NAMALWA (cell line): ENCODE data around the gene MPZL3.

ENCODE experiments used
- DNase-seq: peaks from one replicate; pipeline ENCODE4 v3.0.0-alpha.2; 2015; ENCODE audit warnings: low spot score

The MPZL3 gene

DNA sequence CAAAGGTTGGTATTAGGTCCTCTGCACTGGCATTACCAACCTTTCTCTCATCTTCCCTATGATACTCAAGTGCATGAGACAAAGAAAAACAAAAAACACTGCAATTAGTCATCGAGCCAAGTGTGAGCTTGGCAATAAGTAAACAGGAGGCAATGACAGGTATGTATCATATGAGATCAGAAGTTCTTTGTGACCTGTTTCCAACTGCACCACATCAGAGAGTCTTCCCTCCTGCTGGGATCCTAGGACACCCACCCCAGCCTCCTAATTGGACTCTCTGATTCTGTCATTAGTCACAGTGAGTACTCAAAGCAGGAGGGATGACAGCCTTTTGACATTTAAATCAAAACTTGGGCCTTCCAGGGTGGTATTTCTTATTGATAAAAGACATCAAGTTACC is 19.5 kb downstream of the MPZL3 start:
- no peak for DNase-seq

DNA sequence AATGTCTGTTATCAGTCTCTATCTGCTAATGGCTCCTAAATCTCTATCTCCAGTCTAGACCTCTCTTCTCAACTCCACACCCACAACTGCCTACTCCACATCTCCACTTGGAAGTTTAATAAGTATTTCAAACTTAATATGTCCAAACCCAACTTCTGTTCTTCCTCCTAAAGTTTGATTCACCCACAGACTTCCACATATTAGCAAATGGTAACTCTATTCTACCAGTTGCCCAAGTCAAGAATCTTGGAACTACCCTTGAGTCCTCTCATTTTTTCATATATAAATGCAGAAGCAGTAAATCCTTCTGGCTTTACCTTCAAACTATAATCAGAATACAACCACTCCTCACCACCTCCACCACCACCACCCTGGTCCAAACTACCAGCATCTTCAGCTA is 20.7 kb downstream of the MPZL3 start:
- DNase-seq, result no peak

- no peak for DNase-seq
These were observed 22.1 kb downstream of the MPZL3 start for GRCh38 chr11:118230088-118230487.

DNA sequence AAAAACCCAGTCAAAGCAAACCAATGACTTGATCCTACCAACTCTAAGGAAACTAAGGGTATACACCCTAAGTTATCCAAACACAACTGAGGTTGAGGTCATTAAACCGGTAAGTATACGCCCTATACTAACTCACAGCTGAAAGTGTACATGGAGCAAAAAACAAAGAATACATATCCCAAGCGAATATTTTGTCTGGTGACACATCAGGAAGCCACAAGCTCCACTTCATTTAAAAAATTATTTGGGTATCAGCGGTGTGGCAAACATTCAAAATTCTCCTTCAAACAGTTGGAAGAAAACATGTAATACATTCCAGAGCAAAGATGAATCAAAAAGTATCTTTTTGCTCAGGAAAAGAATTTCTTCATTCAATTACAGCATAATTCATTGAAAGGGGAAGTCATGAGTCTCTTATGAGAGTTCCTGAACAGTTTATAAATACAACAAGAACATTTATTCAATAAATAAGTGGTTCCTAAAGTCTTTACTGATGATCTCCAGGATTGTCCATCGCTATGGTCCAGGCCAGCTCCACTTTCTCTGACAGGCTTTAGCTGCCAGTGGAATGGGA is 22.8 kb downstream of the MPZL3 start:
- DNase-seq, result no peak

DNA sequence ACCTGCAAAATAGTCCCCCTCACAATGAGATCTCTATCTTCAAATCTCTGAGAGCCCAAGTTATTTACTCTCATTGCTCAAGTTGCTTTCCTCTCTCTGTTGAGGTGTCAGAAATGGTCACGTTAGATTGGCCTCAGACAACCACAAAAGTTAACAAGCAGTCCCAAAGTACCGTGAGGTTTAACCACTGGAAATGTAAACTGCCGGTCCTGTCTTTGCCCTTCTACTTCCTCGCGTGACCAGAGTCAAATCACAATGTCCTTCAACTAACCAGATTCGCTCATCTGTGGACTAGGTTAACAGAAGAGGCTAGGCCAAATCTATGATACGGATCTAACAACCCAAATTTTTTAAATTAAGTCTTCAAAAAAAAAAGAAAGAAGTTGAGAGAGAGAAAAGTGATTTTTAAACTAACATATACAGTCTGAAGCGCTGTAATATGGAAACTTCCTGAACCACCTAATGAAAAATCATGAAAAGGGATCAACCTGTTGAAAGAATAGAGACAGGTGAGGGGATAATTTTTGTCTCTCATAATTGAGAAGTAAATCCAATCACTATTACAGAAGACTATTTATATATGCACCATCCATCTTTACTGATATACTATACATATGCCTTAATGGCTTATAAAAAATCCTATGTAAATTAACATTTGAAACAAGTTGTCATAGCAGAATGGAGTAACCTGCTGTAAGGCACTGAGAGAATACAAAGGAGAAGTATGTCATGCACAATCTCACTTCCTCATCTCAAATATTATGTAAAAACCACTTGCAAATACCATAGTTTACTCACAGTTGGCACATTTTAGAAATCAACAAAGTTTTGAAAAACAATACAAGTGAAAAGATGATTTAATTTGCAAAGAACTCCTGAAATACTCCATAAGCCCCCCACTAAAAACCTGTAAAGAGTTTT is 24.0 kb downstream of the MPZL3 start:
- peak; percentile 56 for DNase-seq

DNA sequence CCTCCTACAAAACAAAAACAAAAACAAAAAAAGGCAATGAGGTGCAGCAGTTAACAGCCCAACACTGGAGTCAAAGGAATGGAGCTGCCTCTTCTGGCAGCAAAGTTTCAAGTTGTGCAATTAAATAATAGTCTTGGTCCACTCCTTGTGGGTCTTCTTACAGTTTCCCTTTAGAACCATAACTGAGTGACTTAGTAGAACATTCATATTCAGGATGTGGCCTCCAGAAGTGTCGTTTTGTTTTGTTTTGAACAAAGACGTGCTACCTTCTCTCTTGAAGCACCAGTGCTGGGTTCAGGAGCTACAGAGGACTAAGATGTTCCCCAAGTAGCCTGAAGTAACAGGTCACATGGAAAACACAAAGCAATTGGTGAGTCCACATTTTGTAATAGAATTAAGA is 25.4 kb downstream of the MPZL3 start:
- no peak for DNase-seq

GRCh38 chr11:118226296-118226695 is 25.9 kb downstream of the MPZL3 start:
- no peak for DNase-seq

DNA sequence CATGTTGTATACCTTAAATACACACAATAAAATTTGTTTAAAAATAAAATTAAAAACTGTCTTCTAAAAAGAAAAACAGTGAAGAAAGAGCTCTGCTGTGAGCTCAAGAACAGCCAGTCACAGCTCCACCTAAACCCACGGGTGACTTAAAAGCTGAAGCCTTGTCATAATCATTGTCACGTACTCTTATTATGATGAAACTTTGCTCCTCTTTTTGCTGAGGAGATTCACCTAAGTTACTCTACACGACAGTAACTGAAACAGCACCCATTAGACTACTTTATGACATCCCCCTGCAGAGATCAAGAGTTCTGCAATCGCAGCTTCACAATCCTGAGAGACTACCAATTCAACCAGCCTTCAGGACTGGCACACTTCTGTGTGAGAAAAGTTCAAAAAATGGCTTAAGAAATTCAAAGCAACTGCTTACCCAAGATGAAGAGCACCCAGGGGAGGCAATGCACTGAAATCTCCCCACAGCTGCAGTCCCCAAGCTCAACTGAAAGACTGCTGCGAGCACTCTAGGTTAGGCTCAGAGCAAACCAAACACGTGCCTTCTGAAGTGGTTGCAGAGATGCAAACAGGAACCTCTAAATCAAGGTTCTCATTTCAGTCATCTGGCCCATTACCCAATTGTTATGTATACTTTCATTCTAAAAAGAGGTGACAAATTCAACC is 27.5 kb downstream of the MPZL3 start, which contains the start of gene JAML:
Gene JAML (minus strand): TSS at position 501 of the 678 bp plus-strand sequence. CDS start 10,145 bp downstream, outside the sequence.
- peak; percentile 77 for DNase-seq

GRCh38 chr11:118223992-118224391 is 28.2 kb downstream of the MPZL3 start:
- DNase-seq, result no peak

- DNase-seq, result no peak
These were observed 28.6 kb downstream of the MPZL3 start for GRCh38 chr11:118223570-118223969.

GRCh38 chr11:118222437-118222836 is 29.7 kb downstream of the MPZL3 start:
- no peak for DNase-seq

DNA sequence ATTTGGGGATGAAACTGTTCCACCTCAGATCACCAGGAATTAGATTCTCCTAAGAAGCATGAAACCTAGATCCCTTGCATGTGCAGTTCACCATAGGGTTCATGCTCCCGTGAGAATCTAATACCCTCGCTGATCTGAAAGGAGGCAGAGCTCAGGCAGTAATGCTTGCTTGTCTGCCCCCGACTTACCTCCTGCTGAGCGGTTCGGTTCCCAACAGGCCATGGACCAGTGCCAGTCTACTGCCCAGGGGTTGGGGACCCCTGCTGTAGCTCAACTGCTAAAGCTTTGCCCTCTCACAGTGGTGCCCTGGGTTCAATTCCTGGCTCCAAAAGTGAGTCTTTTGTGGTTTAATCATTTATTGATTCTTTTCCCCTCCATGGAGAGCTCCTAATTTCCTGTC is 30.7 kb downstream of the MPZL3 start:
- no peak for DNase-seq

DNA sequence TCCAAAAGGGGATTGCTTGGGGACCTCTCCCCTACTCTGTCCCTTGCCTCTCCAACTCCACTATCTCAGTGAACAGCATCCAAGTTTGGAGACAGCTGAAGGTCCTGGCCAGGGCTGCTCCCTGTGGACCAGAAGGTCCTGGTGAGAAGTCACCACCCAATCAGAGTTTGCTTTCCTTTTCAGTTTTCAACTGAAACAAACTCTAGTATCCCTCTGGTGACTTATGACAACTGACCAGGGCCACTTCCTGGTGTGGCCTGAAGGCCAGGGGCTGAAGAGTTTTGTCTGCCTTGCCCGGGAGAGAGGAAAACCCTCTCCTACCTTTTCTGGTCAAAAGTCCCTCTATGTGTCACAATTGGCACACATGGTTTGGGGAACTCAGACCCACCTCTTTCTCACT is 32.4 kb downstream of the MPZL3 start:
- no peak for DNase-seq

DNA sequence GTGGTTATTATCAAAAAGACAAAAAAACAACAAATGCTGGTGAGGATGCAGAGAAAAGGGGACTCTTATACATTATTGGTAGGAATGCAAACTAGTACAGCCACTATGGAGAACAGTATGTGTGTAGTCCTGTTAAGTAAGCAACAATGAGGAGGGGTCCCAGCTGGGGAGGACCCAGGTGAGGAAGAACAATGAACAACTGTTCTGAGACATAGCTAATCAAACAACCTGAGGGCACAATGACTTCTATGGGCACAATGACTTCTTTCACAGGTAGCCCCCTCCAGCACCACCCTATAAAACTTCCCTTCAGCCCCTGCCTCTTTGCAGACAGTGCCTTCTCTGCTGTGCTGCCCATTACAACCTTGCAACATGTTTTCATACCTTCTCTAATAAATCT is 32.9 kb downstream of the MPZL3 start:
- DNase-seq, result no peak

- no peak for DNase-seq
These were observed 34.6 kb downstream of the MPZL3 start for GRCh38 chr11:118217575-118217974.

- DNase-seq, result no peak
These were observed 35.3 kb downstream of the MPZL3 start for GRCh38 chr11:118216621-118217481.

DNA sequence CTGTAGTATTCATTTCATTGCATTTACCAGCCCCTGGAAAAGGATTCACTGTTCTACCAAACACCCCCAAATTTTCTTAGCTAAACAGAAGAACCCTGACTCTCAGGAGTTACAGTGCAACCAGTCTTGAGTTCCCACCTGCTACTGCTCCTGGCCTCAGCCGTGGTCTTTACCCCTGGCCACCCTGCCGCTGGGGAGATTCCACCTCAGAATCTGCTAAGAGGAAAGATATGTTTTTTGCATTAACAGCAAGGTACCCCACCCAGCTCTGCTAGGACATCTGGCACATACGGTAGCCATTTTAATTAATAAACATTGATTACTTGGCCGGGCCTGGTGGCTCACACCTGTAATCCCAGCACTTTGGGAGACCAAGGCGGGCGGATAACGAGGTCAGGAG is 36.4 kb downstream of the MPZL3 start:
- no peak for DNase-seq

GRCh38 chr11:118215262-118215661 is 36.9 kb downstream of the MPZL3 start:
- DNase-seq, result peak; percentile 47

DNA sequence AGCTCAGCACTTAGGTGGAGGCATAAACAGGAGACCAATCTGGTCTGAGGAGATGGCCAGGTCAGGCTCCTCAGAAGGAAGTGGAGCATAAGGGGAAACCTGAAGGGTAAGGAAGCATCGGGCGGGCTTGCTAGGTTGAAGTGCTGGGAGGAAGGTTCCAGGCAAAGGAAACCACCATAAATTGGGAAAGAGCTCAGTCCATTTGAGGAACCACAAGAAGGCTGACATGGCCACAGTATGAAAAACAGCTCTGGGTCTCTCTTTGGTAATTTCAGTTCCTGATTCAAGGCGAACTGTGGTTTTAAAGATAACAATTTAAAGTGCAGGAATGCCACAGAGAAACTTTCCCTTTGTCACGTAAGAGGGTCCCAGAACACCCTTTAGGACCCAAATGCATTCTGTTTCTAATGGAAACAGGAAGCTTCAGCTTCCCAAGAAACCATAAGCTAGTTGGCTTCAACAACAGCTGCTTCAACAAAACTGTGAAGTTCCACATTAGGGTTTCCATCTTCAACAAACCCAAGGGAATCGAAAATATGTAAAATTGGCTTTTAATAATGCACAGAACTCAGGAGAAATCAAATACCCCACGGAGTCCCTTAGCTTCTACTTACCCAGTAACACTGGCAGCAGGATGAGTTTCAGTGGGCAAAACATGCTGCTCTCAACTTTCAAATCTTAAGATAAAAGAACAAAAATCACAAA is 37.8 kb downstream of the MPZL3 start:
- peak; percentile 55 for DNase-seq

- DNase-seq, result no peak
These were observed 38.4 kb downstream of the MPZL3 start for GRCh38 chr11:118213781-118214180.

GRCh38 chr11:118213201-118213600 is 39.0 kb downstream of the MPZL3 start:
- DNase-seq, result no peak
